ENCODE results near the gene SMG7. TPM values are rescaled to one million over a fixed set of nuclear protein-coding genes. Genes with fewer than 3 reads are reported as not detected.

Gene SMG7
- total and polyA plus RNA-seq, 8 donors = 13.4 to 44.9 (median 29.1) TPM

- Histone ChIP-seq H3K36me3 (peaks cover 52 to 94% (median 89%) of the 10 kb centered on the region in 4 donors), H3K4me1 (peaks cover 0 to 10% (median 3%) of the 10 kb centered on the region in 4 donors), H3K27me3 (no peaks in the 10 kb centered on the region), H3K27ac (no peak overlapping the region), H3K4me3 (no peak overlapping the region), H3K9me3 (no peaks in the 10 kb centered on the region)
- intact Hi-C loops (cut with DNase I; ENCODE audit: low total_unique reads) = no loop called here
- TF ChIP-seq POLR2A (IDR thresholded peaks at IDR 0.05) (no peak), POLR2AphosphoS5 (IDR thresholded peaks at IDR 0.05) (no peak), CTCF (IDR thresholded peaks at IDR 0.05) (no peak), EP300 (IDR thresholded peaks at IDR 0.05) (no peak)
- WGBS, 5 donors = 80 to 87% (median 86%) methylated on average over 2 of the region's 2 CpGs
- no peak for DNase-seq
Measured at GRCh38 chr1:183546427-183546826, 74.1 kb downstream of the SMG7 start.

DNA sequence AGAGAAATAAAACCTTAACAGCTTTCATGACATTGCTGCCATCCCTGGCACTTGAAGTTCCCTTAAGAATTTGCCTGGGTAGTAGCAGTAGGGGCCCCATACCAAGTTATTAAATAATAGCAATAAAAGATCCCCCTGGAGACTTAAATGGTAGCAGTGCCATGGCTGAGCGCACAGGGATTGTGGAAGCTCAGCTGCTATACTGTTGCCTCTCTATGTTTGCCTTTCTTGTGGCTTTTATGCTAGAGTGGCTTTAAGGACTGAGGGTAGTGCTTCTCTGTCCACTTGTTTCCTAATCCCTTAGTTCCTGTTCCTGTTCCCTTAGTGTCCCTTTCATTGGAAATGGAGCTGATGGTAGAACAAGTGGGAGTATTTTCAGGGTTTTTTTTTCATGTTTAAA is 75.8 kb downstream of the SMG7 start:
- Histone ChIP-seq H3K4me3 (no peak overlapping the region), H3K36me3 (peaks cover 60 to 97% (median 92%) of the 10 kb centered on the region in 4 donors), H3K27ac (no peak overlapping the region), H3K4me1 (peaks cover 0 to 8% (median 3%) of the 10 kb centered on the region in 4 donors), H3K9me3 (no peaks in the 10 kb centered on the region), H3K27me3 (no peaks in the 10 kb centered on the region)
- TF ChIP-seq EP300 (IDR thresholded peaks at IDR 0.05) (no peak), POLR2A (IDR thresholded peaks at IDR 0.05) (no peak), POLR2AphosphoS5 (IDR thresholded peaks at IDR 0.05) (no peak), CTCF (IDR thresholded peaks at IDR 0.05) (no peak)
- 90 to 100% (median 93%) methylated on average over 1 of the region's 1 CpG for WGBS, 5 donors
- intact Hi-C loops (cut with DNase I; ENCODE audit: low total_unique reads) = no loop called here
- DNase-seq = no peak

DNA sequence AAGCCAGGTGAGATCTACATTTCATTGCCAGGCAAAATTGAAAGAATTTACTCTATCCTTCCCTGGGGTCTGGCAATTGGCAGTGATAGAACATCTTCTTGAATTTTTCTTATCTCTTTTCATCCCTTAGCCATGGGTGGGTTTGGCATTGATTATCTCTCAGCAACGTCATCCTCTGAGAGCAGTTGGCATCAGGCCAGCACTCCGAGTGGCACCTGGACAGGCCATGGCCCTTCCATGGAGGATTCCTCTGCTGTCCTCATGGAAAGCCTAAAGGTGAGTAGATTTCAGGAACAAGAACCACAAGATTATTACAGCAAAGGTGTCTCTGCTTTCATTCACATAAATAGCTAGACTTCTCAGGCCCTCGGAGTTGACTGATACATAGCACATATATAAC is 78.6 kb downstream of the SMG7 start:
- TF ChIP-seq POLR2AphosphoS5 (IDR thresholded peaks at IDR 0.05) (no peak), EP300 (IDR thresholded peaks at IDR 0.05) (no peak), POLR2A (IDR thresholded peaks at IDR 0.05) (no peak), CTCF (IDR thresholded peaks at IDR 0.05) (no peak)
- Histone ChIP-seq H3K27me3 (no peaks in the 10 kb centered on the region), H3K9me3 (no peaks in the 10 kb centered on the region), H3K27ac (no peak overlapping the region), H3K36me3 (peaks cover 51 to 99% (median 93%) of the 10 kb centered on the region in 4 donors), H3K4me3 (no peak overlapping the region), H3K4me1 (no peaks in the 10 kb centered on the region)
- 46 to 56% (median 50%) methylated on average over 3 of the region's 3 CpGs for WGBS, 5 donors
- DNase-seq = no peak
- intact Hi-C loops (cut with DNase I; ENCODE audit: low total_unique reads) = no loop called here

DNA sequence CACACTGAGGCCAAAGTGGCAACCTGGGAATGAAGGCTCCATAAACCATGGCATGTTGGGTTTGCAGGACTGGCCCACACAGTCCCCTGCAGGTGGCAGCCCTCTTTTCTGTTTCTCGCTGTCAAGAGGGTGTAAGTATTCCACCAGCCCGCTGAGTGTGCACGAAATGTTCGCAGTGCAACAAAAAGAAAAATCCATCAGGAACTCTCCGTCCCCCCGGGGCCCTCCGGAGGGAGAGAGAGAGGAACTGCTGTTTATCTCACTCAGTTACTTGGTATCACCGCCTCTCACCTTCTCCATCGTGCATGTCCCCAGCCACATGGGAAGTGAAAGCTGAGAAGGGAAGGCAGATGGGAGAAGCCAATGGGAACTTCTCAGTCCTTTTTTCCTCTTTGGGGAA is 79.6 kb downstream of the SMG7 start:
- WGBS, 5 donors = 82 to 91% (median 86%) methylated on average over 9 of the region's 9 CpGs
- Histone ChIP-seq H3K4me1 (no peaks in the 10 kb centered on the region), H3K27ac (no peak overlapping the region), H3K9me3 (no peaks in the 10 kb centered on the region), H3K4me3 (no peak overlapping the region), H3K27me3 (no peaks in the 10 kb centered on the region), H3K36me3 (peaks cover 42 to 99% (median 84%) of the 10 kb centered on the region in 4 donors)
- intact Hi-C loops (cut with DNase I; ENCODE audit: low total_unique reads) = no loop called here
- no peak for TF ChIP-seq EP300 (IDR thresholded peaks at IDR 0.05)
- no peak for TF ChIP-seq POLR2AphosphoS5 (IDR thresholded peaks at IDR 0.05)
- no peak for TF ChIP-seq CTCF (IDR thresholded peaks at IDR 0.05)
- no peak for TF ChIP-seq POLR2A (IDR thresholded peaks at IDR 0.05)
- no peak for DNase-seq
